CD4-positive, alpha-beta T cell treated with Interleukin-4 for 1 hour (primary cell): ENCODE measurements around the gene INPP5A.
"Not testable (repeated sequence)": the region's sequence is repeated elsewhere in the genome, so short reads cannot be mapped to it uniquely, and the experiment has no call there.

Experiments used
- DNase-seq, 2 donors: peaks; one replicate each; pipeline ENCODE4 v3.0.0-alpha.2; 2020 to 2022

The INPP5A gene

GRCh38 chr10:132776821-132777220 is 239.2 kb downstream of the INPP5A start:
- DNase-seq, result no peak

GRCh38 chr10:132777441-132777840 is 239.9 kb downstream of the INPP5A start:
- no peak for DNase-seq

GRCh38 chr10:132779549-132780294 is 242.1 kb downstream of the INPP5A start:
- DNase-seq, result no peak

- DNase-seq, result no peak
Measured at GRCh38 chr10:132780356-132780755, 242.8 kb downstream of the INPP5A start.

- no peak for DNase-seq
Measured at GRCh38 chr10:132781556-132781955, 244.0 kb downstream of the INPP5A start.

- DNase-seq, result no peak
Measured at GRCh38 chr10:132783165-132783939, 245.8 kb downstream of the INPP5A start.

GRCh38 chr10:132783940-132784865 is 246.6 kb downstream of the INPP5A start:
- no peak for DNase-seq

- no peak for DNase-seq
Measured at GRCh38 chr10:132784866-132785722, 247.5 kb downstream of the INPP5A start.

- DNase-seq, result no peak
Measured at GRCh38 chr10:132785723-132786475, 248.3 kb downstream of the INPP5A start, which contains the start of gene NKX6-2. Gene NKX6-2, minus strand, starts transcription at chr10:132786147. Its CDS starts 199 bp downstream, at chr10:132785948.

GRCh38 chr10:132786476-132786883 is 248.9 kb downstream of the INPP5A start:
- no peak for DNase-seq

- no peak for DNase-seq
Measured at GRCh38 chr10:132786884-132787494, 249.4 kb downstream of the INPP5A start.

GRCh38 chr10:132787495-132788179 is 250.1 kb downstream of the INPP5A start:
- DNase-seq, result no peak

- no peak for DNase-seq
Measured at GRCh38 chr10:132788180-132788830, 250.7 kb downstream of the INPP5A start.

- DNase-seq, result no peak
Measured at GRCh38 chr10:132788831-132789219, 251.2 kb downstream of the INPP5A start.

GRCh38 chr10:132789659-132790148 is 252.1 kb downstream of the INPP5A start:
- DNase-seq, result no peak

- no peak for DNase-seq
Measured at GRCh38 chr10:132790470-132790869, 252.9 kb downstream of the INPP5A start.

- no peak for DNase-seq
Measured at GRCh38 chr10:132790934-132791829, 253.6 kb downstream of the INPP5A start.

GRCh38 chr10:132792099-132792498 is 254.5 kb downstream of the INPP5A start:
- DNase-seq, result not testable (repeated sequence)
